GM19468 (cell line): ENCODE results near the gene ZBTB47.

ENCODE experiments used
- ATAC-seq: cut with Tn5 transposase; IDR thresholded peaks from one replicate; pipeline ENCODE4 v1.9.1; 2021; ENCODE audit warnings: mild to moderate bottlenecking, moderate library complexity, moderate number of reproducible peaks; ENCODE audit not compliant: unreplicated experiment; ENCODE audit errors: extremely low read depth

ZBTB47 gene

GRCh38 chr3:42694366-42694765, 40.9 kb downstream of the ZBTB47 start:
- ATAC-seq = no peak

GRCh38 chr3:42696356-42697288, 43.1 kb downstream of the ZBTB47 start:
- no peak for ATAC-seq

GRCh38 chr3:42697289-42698051, 44.0 kb downstream of the ZBTB47 start:
- no peak for ATAC-seq

GRCh38 chr3:42698216-42698910, 44.9 kb downstream of the ZBTB47 start:
- ATAC-seq = no peak

GRCh38 chr3:42698911-42699230, 45.4 kb downstream of the ZBTB47 start:
- ATAC-seq = no peak

- ATAC-seq = no peak
These were observed 46.0 kb downstream of the ZBTB47 start for GRCh38 chr3:42699511-42699971.

- no peak for ATAC-seq
These were observed 47.1 kb downstream of the ZBTB47 start for GRCh38 chr3:42700366-42701288.

GRCh38 chr3:42701371-42702065, 48.0 kb downstream of the ZBTB47 start:
- ATAC-seq = no peak

- ATAC-seq = no peak
These were observed 48.8 kb downstream of the ZBTB47 start, which contains the start of gene HHATL for GRCh38 chr3:42702066-42702951. Gene HHATL (minus strand): TSS chr3:42702798. CDS start chr3:42700826, 1,972 bp downstream.

GRCh38 chr3:42702982-42703694, 49.6 kb downstream of the ZBTB47 start:
- no peak for ATAC-seq

GRCh38 chr3:42703695-42704025, 50.2 kb downstream of the ZBTB47 start:
- ATAC-seq = no peak

- ATAC-seq = no peak
These were observed 50.8 kb downstream of the ZBTB47 start for GRCh38 chr3:42704136-42704841.

GRCh38 chr3:42705058-42705767, 51.7 kb downstream of the ZBTB47 start:
- no peak for ATAC-seq

GRCh38 chr3:42705962-42706585, 52.6 kb downstream of the ZBTB47 start:
- no peak for ATAC-seq

- no peak for ATAC-seq
These were observed 53.5 kb downstream of the ZBTB47 start for GRCh38 chr3:42706721-42707619.
